Testis (tissue), 2 donors: ENCODE measurements around the gene PROSER2.

Source experiments
- CTCF ChIP-seq, 3 experiments: fragments of 450-650 bp in 2 of 3; fragments of 200-600 bp in 1 of 3; sonication (generic) in 1 of 3; IDR thresholded peaks; one replicate each; pipeline ENCODE4 v1.5.1; 2016 to 2019; ENCODE audit warnings: antibody characterized with exemption in 3 of 3, mild to moderate bottlenecking in 2 of 3, moderate library complexity in 1 of 3
- POLR2A ChIP-seq: fragments of 450-650 bp; IDR thresholded peaks from one replicate; pipeline ENCODE4 v1.6.1; 2017; ENCODE audit warnings: antibody characterized with exemption, mild to moderate bottlenecking, moderate library complexity

DNA sequence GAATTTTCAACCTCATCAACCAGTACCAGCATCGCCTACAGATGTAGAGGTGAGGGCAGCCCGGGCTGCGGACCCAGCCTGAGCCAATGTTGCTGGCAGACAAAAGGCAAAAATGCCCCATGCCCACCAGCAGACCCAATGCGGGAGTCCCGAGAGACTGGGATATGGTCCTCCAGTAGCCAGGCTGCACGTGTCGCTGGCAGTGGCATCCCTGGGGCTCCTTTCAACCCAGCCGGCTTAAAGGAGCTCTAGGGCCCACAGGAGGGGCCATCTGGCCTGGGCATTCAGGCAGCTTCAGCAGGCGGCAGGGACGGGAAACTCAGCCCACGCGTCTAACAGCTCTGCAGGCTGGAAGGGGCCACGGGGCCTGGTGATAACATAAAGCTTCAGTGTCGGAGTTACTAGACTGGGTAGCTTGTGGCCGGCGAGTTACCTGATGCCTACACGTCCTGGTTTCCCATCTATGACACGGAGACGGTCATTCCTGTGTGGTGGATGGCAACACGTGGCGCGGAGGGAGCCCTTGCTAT lies 70.7 kb downstream of the PROSER2 start:
- TF ChIP-seq POLR2A (no peak), CTCF (IDR thresholded peaks at IDR 0.05) (no peak)
